Kidney (tissue), 14 donors: ENCODE data around the gene TMEM233. TPM values are rescaled to one million over a fixed set of nuclear protein-coding genes. Genes with fewer than 3 reads are reported as not detected.

Experiments
- DNase-seq, 5 donors: peaks; one replicate each; pipeline ENCODE4 v3.0.0-alpha.2; 2013 to 2020
- FAIRE-seq: peaks from 2 replicates; lab custom pipeline; 2012; peaks lifted over from hg19 to GRCh38; lab: Jason Lieb, UNC
- H3K27ac ChIP-seq, 2 donors: one replicate each; pipeline ENCODE4 v1.7.0; 2013; ENCODE audit warnings: low read depth in 2 of 2, low read length in 2 of 2, inconsistent platforms in 1 of 2
- H3K27me3 ChIP-seq: one replicate; pipeline ENCODE4 v1.7.1; 2013; ENCODE audit warnings: low read length, inconsistent platforms; ENCODE audit not compliant: control insufficient read depth, insufficient read depth
- H3K36me3 ChIP-seq, 3 donors: one replicate each; pipeline versions ENCODE4 v1.7.0 to v1.7.1; 2013; ENCODE audit warnings: low read length in 3 of 3, control low read depth in 1 of 3, inconsistent platforms in 1 of 3; ENCODE audit not compliant: insufficient read depth in 3 of 3, control insufficient read depth in 2 of 3
- H3K4me1 ChIP-seq, 3 donors: one replicate each; pipeline versions ENCODE4 v1.7.0 to v1.7.1; 2013; ENCODE audit warnings: low read length in 3 of 3, inconsistent platforms in 1 of 3, low read depth in 1 of 3; ENCODE audit not compliant: control insufficient read depth in 2 of 3, insufficient read depth in 2 of 3
- H3K4me3 ChIP-seq, 3 donors: one replicate each; pipeline versions ENCODE4 v1.7.0 to v1.8.1; 2013; ENCODE audit warnings: low read length in 3 of 3, control low read depth in 1 of 3, inconsistent platforms in 1 of 3
- H3K9ac ChIP-seq, 3 donors: one replicate each; pipeline versions ENCODE4 v1.7.0 to v1.7.1; 2013; ENCODE audit warnings: low read length in 3 of 3, control low read depth in 1 of 3, inconsistent platforms in 1 of 3
- H3K9me3 ChIP-seq, 3 donors: one replicate each; pipeline versions ENCODE4 v1.7.0 to v1.7.1; 2013; ENCODE audit warnings: low read length in 3 of 3, control low read depth in 1 of 3, inconsistent platforms in 1 of 3; ENCODE audit not compliant: control insufficient read depth in 2 of 3, insufficient read depth in 1 of 3
- intact Hi-C: fragments of 100-400 bp; cut with DNase I; formaldehyde crosslinking; loops from one replicate; pipeline ENCODE4 v1.11.1; 2022
- polyA plus RNA-seq: library from polyadenylated mRNA; stranded (reverse); fragments of 350-450 nt; fragmentation: Illumina TruSeq; extraction: RNeasy Lipid Tissue Mini Kit (QIAGEN cat#74804); gene quantifications from one replicate; pipeline ENCODE4 v1.2.3, GENCODE V29; 2014; ENCODE audit warnings: low read depth, low replicate concordance; ENCODE audit not compliant: insufficient read depth
- total RNA-seq: library from RNA; stranded (reverse); fragmentation: NEBNext Ultra II Directional; extraction: Animal tissue kit (Norgen Biotek cat#: 25700); gene quantifications from one replicate; pipeline ENCODE4 v1.2.1, GENCODE V29; 2021
- TF ChIP-seq, protein P1 (sequence below): IDR thresholded peaks from 3 replicates; pipeline ENCODE4 v1.5.1; 2012; ENCODE audit warnings: mild to moderate bottlenecking, moderate library complexity, borderline replicate concordance; ENCODE audit not compliant: insufficient read depth; ENCODE audit errors: extremely low read depth
- donor health status: control.
- donor health status: control.
- donor health status: control.
- donor health status: control.
- donor health status: control.
- donor health status: DM: yes; HTN: yes; CAD: no.
- donor health status: Normal renal cell carcinoma (clear cell type).

Gene TMEM233
- total and polyA plus RNA-seq, 2 donors from 2014 or later, result 1.2 to 1.4 TPM

DNA sequence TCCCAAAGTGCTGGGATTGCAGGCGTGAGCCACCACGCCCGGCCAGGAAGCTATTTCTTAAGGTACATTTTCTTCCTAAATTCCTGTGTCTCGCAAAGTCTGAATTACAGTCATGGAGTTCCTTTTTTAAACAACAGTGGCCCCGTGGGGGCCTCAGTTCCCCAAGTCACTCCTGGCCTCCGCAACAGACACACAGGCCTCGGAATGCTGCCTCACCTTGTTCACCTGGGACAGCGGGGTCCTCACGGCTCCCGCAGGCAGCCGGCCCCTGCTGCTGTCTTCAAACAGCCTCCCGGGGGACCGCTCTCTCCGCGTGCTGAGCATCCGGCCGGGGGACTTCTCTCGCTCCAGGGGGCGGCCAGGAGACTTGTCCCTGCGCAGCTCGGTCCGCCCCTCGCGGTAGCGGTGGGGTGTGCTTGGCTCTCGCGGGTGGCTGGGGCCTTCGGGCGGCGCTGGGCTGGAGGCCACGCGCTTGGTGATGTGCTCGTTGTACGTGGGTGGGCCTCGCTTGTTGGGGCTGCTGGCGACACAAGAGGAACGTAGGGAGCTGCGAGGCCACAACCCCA is 96.4 kb downstream of the TMEM233 start:
- DNase-seq (no peak), FAIRE-seq (no peak)
- Histone ChIP-seq H3K27me3 (no peaks in the 10 kb centered on the region), H3K9ac (no peak overlapping the region), H3K36me3 (no peaks in the 10 kb centered on the region), H3K9me3 (no peaks in the 10 kb centered on the region), H3K4me1 (peaks cover 10 to 77% (median 51%) of the 10 kb centered on the region in 3 donors), H3K27ac (peak overlapping the region; percentile 45 to 71), H3K4me3 (no peak overlapping the region)
- TF ChIP-seq, protein P1, sequence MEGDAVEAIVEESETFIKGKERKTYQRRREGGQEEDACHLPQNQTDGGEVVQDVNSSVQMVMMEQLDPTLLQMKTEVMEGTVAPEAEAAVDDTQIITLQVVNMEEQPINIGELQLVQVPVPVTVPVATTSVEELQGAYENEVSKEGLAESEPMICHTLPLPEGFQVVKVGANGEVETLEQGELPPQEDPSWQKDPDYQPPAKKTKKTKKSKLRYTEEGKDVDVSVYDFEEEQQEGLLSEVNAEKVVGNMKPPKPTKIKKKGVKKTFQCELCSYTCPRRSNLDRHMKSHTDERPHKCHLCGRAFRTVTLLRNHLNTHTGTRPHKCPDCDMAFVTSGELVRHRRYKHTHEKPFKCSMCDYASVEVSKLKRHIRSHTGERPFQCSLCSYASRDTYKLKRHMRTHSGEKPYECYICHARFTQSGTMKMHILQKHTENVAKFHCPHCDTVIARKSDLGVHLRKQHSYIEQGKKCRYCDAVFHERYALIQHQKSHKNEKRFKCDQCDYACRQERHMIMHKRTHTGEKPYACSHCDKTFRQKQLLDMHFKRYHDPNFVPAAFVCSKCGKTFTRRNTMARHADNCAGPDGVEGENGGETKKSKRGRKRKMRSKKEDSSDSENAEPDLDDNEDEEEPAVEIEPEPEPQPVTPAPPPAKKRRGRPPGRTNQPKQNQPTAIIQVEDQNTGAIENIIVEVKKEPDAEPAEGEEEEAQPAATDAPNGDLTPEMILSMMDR, result no peak
- intact Hi-C loops, result no loop called here

DNA sequence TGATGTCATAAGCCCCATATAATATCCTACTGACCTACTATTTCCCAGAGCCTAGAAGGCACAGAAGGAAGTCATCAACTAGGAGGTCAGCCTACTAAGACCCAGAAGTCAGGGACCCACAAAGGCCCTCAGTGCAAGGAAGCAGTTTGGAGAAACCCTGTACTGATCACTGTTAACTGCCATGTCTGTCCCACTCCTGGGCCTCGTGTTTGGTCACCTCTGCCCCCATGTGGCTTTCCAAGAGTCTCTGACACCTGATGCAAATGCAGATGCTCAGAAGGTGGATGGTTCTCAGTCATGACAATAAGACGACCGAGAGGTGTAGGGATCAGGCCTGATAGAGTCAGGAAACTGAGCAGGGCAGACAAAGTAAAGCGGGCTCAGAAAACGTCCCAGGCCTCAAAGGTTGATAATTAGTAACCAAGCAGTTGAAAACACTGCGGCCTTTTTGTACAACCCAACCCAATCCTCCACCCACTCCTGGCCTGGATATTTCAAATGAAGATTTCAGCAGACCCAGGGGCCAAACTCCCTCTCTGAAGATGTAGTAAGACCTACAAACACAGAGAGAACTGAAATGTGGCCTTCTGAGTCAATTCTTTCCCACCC is 97.7 kb downstream of the TMEM233 start:
- TF ChIP-seq, protein P1, result no peak
- Histone ChIP-seq H3K27me3 (no peaks in the 10 kb centered on the region), H3K4me3 (no peak overlapping the region), H3K9ac (peak overlapping the region in 1 of 3 donors; percentile 29), H3K9me3 (no peaks in the 10 kb centered on the region), H3K36me3 (no peaks in the 10 kb centered on the region), H3K27ac (peak overlapping the region; percentile 21 to 79), H3K4me1 (peaks cover 5 to 66% (median 45%) of the 10 kb centered on the region in 3 donors)
- intact Hi-C loops, result no loop called here
- FAIRE-seq, result no peak
- DNase-seq, result no peak

DNA sequence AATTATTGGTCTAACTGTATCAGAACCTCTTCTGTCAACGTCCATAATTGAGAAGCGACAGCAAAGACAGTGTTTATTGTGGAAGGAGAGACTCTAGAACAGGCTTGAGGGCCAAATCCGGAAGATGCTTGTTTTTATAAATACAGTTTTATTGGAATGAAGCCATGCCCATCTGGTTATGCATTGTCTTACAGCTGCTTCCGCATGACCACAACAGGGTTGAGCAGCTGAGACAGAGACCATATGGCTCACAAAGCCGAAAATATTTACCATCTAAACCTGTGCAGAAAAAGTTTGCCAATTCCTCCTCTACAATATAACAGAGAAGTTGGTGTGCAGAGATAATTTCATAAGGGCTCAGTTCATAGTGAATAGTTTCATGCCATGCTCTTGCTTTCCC is 98.8 kb downstream of the TMEM233 start:
- Histone ChIP-seq H3K9ac (no peak overlapping the region), H3K36me3 (no peaks in the 10 kb centered on the region), H3K27ac (peak overlapping the region; percentile 47 to 85), H3K4me1 (peaks cover 3 to 62% (median 35%) of the 10 kb centered on the region in 3 donors), H3K9me3 (no peaks in the 10 kb centered on the region), H3K27me3 (no peaks in the 10 kb centered on the region), H3K4me3 (no peak overlapping the region)
- intact Hi-C loops, result no loop called here
- FAIRE-seq, result no peak
- DNase-seq, result no peak
- TF ChIP-seq, protein P1, result no peak

Other genes with a start within 250 kb of the TMEM233 start
- gene PRKAB1, start 74.4 kb downstream of the TMEM233 start, total RNA-seq, result 165 TPM
- gene PRKAB1, start 74.4 kb downstream of the TMEM233 start, polyA plus RNA-seq, result 79.9 TPM